BE2C (cell line): ENCODE results near the gene DUSP3.

ENCODE experiments used
- DNase-seq: peaks from one replicate; pipeline ENCODE4 v3.0.0-alpha.2; 2020
- H3K27me3 ChIP-seq: fragments of 250-450 bp; sonication (Bioruptor Pico); 2 replicates; pipeline ENCODE4 v1.5.1; 2020; ENCODE audit warnings: mild to moderate bottlenecking
- H3K36me3 ChIP-seq: fragments of 250-450 bp; sonication (Bioruptor Pico); 2 replicates; pipeline ENCODE4 v1.5.1; 2020; ENCODE audit warnings: mild to moderate bottlenecking
- H3K4me1 ChIP-seq: fragments of 250-450 bp; sonication (Bioruptor Pico); 2 replicates; pipeline ENCODE4 v1.5.1; 2020
- H3K4me3 ChIP-seq: 2 replicates; pipeline ENCODE4 v1.5.1; 2011; ENCODE audit warnings: low read depth, low read length
- H3K9me3 ChIP-seq: fragments of 250-450 bp; sonication (Bioruptor Pico); 2 replicates; pipeline ENCODE4 v1.5.1; 2020
- CTCF ChIP-seq: IDR thresholded peaks from 2 replicates; pipeline ENCODE4 v1.5.1; 2012; ENCODE audit warnings: mild to moderate bottlenecking, low read depth, low read length

The DUSP3 gene

GRCh38 chr17:43814026-43814425 is 35.2 kb upstream of the DUSP3 start:
- H3K27me3 ChIP-seq: no peaks in the 10 kb centered on the region
- no peak for TF ChIP-seq CTCF
- H3K9me3 ChIP-seq: no peaks in the 10 kb centered on the region
- no peak overlapping the region for H3K4me3 ChIP-seq
- DNase-seq: no peak
- H3K4me1 ChIP-seq: no peaks in the 10 kb centered on the region
- no peaks in the 10 kb centered on the region for H3K36me3 ChIP-seq

- no peak for DNase-seq
- no peaks in the 10 kb centered on the region for H3K27me3 ChIP-seq
- H3K4me1 ChIP-seq: no peaks in the 10 kb centered on the region
- H3K36me3 ChIP-seq: no peaks in the 10 kb centered on the region
- no peak for TF ChIP-seq CTCF
- H3K9me3 ChIP-seq: no peaks in the 10 kb centered on the region
- no peak overlapping the region for H3K4me3 ChIP-seq
Observed at GRCh38 chr17:43813386-43813785, 34.6 kb upstream of the DUSP3 start.

GRCh38 chr17:43812396-43813265 is 33.9 kb upstream of the DUSP3 start:
- H3K27me3 ChIP-seq: no peaks in the 10 kb centered on the region
- H3K4me1 ChIP-seq: no peaks in the 10 kb centered on the region
- no peak for DNase-seq
- TF ChIP-seq CTCF: no peak
- no peaks in the 10 kb centered on the region for H3K9me3 ChIP-seq
- no peaks in the 10 kb centered on the region for H3K36me3 ChIP-seq
- H3K4me3 ChIP-seq: no peak overlapping the region

- H3K4me1 ChIP-seq: no peaks in the 10 kb centered on the region
- no peaks in the 10 kb centered on the region for H3K27me3 ChIP-seq
- no peak for TF ChIP-seq CTCF
- H3K36me3 ChIP-seq: no peaks in the 10 kb centered on the region
- H3K9me3 ChIP-seq: no peaks in the 10 kb centered on the region
- no peak for DNase-seq
- no peak overlapping the region for H3K4me3 ChIP-seq
Observed at GRCh38 chr17:43810823-43811222, 32.0 kb upstream of the DUSP3 start.

GRCh38 chr17:43810226-43810715 is 31.5 kb upstream of the DUSP3 start:
- TF ChIP-seq CTCF: no peak
- no peaks in the 10 kb centered on the region for H3K9me3 ChIP-seq
- no peak overlapping the region for H3K4me3 ChIP-seq
- no peaks in the 10 kb centered on the region for H3K4me1 ChIP-seq
- H3K36me3 ChIP-seq: no peaks in the 10 kb centered on the region
- DNase-seq: no peak
- H3K27me3 ChIP-seq: no peaks in the 10 kb centered on the region

- H3K4me3 ChIP-seq: no peak overlapping the region
- DNase-seq: no peak
- no peaks in the 10 kb centered on the region for H3K36me3 ChIP-seq
- H3K27me3 ChIP-seq: no peaks in the 10 kb centered on the region
- no peak for TF ChIP-seq CTCF
- no peaks in the 10 kb centered on the region for H3K9me3 ChIP-seq
- no peaks in the 10 kb centered on the region for H3K4me1 ChIP-seq
Observed at GRCh38 chr17:43809121-43809520, 30.3 kb upstream of the DUSP3 start.
